Neural progenitor cell (in vitro differentiated cells): ENCODE data around the gene EEF1A1. TPM values are rescaled to one million over a fixed set of nuclear protein-coding genes. Genes with fewer than 3 reads are reported as not detected.
"Not testable (repeated sequence)": the region's sequence is repeated elsewhere in the genome, so short reads cannot be mapped to it uniquely, and the experiment has no call there.

ENCODE experiments used
- DNase-seq: peaks from one replicate; pipeline ENCODE4 v3.0.0-alpha.2; 2016; ENCODE audit warnings: low spot score
- H2AFZ ChIP-seq: fragments of 200-600 bp; sonication (generic); replicated peaks from 2 replicates; pipeline ENCODE4 v1.6.1; 2016; ENCODE audit warnings: antibody characterized with exemption
- H3F3A ChIP-seq: fragments of 200-600 bp; sonication (generic); 2 replicates; pipeline ENCODE4 v1.6.1; 2016; ENCODE audit warnings: antibody characterized with exemption, low read depth
- H3K27ac ChIP-seq: fragments of 200-600 bp; sonication (generic); 2 replicates; pipeline ENCODE4 v1.5.1; 2016; ENCODE audit warnings: mild to moderate bottlenecking
- H3K27me3 ChIP-seq: fragments of 200-600 bp; sonication (generic); 2 replicates; pipeline ENCODE4 v1.6.1; 2016; ENCODE audit warnings: mild to moderate bottlenecking, moderate library complexity
- H3K36me3 ChIP-seq: fragments of 200-600 bp; sonication (generic); 2 replicates; pipeline ENCODE4 v1.5.1; 2016
- H3K4me1 ChIP-seq: fragments of 200-600 bp; sonication (generic); 2 replicates; pipeline ENCODE4 v1.6.1; 2016; ENCODE audit warnings: mixed run types
- H3K4me2 ChIP-seq: fragments of 200-600 bp; sonication (generic); 2 replicates; pipeline ENCODE4 v1.6.1; 2016
- H3K4me3 ChIP-seq: fragments of 200-600 bp; sonication (generic); 2 replicates; pipeline ENCODE4 v1.5.1; 2016
- H3K79me2 ChIP-seq: fragments of 200-600 bp; sonication (generic); 2 replicates; pipeline ENCODE4 v1.6.1; 2016; ENCODE audit warnings: low read depth
- H3K9ac ChIP-seq: fragments of 200-600 bp; sonication (generic); 2 replicates; pipeline ENCODE4 v1.6.1; 2016
- H3K9me3 ChIP-seq: fragments of 200-600 bp; sonication (generic); 2 replicates; pipeline ENCODE4 v1.5.1; 2016; ENCODE audit warnings: low read depth
- H4K20me1 ChIP-seq: fragments of 200-600 bp; sonication (generic); 2 replicates; pipeline ENCODE4 v1.6.1; 2016; ENCODE audit warnings: low read depth
- H3K27ac Mint-ChIP-seq: 3 replicates; pipeline ENCODE4 v1.8.0; 2021; ENCODE audit warnings: mixed read lengths
- H3K27me3 Mint-ChIP-seq: 2 replicates; pipeline ENCODE4 v1.8.0; 2022; ENCODE audit warnings: low read depth, mild to moderate bottlenecking, inconsistent platforms, moderate library complexity, mixed read lengths; ENCODE audit not compliant: insufficient read depth
- H3K36me3 Mint-ChIP-seq: 3 replicates; pipeline ENCODE4 v1.8.0; 2021; ENCODE audit warnings: mixed read lengths
- H3K4me1 Mint-ChIP-seq: 3 replicates; pipeline ENCODE4 v1.8.0; 2021; ENCODE audit warnings: mixed read lengths
- H3K4me3 Mint-ChIP-seq: 3 replicates; pipeline ENCODE4 v1.8.0; 2021; ENCODE audit warnings: mild to moderate bottlenecking, moderate library complexity, mixed read lengths
- H3K9me3 Mint-ChIP-seq: 3 replicates; pipeline ENCODE4 v1.8.0; 2020; ENCODE audit warnings: mixed read lengths
- CTCF ChIP-seq: fragments of 200-600 bp; sonication (generic); IDR thresholded peaks from 2 replicates; pipeline ENCODE4 v1.5.1; 2017; ENCODE audit warnings: antibody characterized with exemption, mild to moderate bottlenecking
- EZH2 ChIP-seq: fragments of 200-600 bp; sonication (generic); IDR thresholded peaks from 2 replicates; pipeline ENCODE4 v1.6.1; 2017; ENCODE audit warnings: antibody characterized with exemption, mild to moderate bottlenecking, moderate library complexity
- EZH2phosphoT487 ChIP-seq: fragments of 200-600 bp; sonication (generic); IDR thresholded peaks from 2 replicates; pipeline ENCODE4 v1.6.1; 2017; ENCODE audit warnings: antibody characterized with exemption
- total RNA-seq: library from RNA; depleted of rRNA; stranded (reverse); fragments of >200 nt; gene quantifications from 2 replicates; pipeline ENCODE4 v1.2.3, GENCODE V29; 2015; ENCODE audit warnings: low replicate concordance

The EEF1A1 gene
- total RNA-seq, 1 donor from 2014 or later = 19,891 TPM

- H3K4me1 Mint-ChIP-seq = peaks cover 9% of the 10 kb centered on the region
- DNase-seq = no peak
- Histone ChIP-seq H3K79me2 (no peaks in the 10 kb centered on the region), H3K9me3 (no peaks in the 10 kb centered on the region), H3K9ac (no peak overlapping the region), H2AFZ (no peak overlapping the region), H3K4me2 (no peak overlapping the region), H3K36me3 (no peaks in the 10 kb centered on the region), H3F3A (no peaks in the 10 kb centered on the region), H3K4me1 (peaks cover 6% of the 10 kb centered on the region), H3K27ac (no peak overlapping the region), H4K20me1 (no peaks in the 10 kb centered on the region), H3K27me3 (no peaks in the 10 kb centered on the region), H3K4me3 (no peak overlapping the region)
- H3K4me3 Mint-ChIP-seq = no peak overlapping the region
- H3K27me3 Mint-ChIP-seq = peaks cover 4% of the 10 kb centered on the region
- peak overlapping the region; percentile 14 for H3K27ac Mint-ChIP-seq
- no peak for TF ChIP-seq CTCF
- TF ChIP-seq EZH2phosphoT487 = no peak
- TF ChIP-seq EZH2 = no peak
- no peaks in the 10 kb centered on the region for H3K9me3 Mint-ChIP-seq
- no peaks in the 10 kb centered on the region for H3K36me3 Mint-ChIP-seq
These were observed 26.2 kb upstream of the EEF1A1 start for GRCh38 chr6:73547036-73547435.

DNA sequence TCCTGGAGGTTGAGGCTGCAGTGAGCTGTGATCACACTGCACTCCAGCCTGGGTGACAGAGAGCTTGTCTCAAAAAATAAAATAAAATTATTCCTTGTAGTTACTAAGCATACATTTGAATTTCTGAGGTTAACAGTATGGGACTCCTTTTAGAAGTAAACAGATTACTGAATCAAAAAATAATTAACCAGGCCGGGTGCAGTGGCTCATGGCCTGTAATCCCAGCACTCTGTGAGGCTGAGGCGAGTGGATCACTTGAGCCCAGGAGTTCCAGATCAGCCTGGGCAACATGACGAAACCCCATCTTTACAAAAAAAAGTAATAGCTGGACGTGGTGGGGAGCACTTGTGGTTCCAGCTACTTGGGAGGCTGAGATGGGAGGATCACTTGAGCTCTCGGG is 22.1 kb upstream of the EEF1A1 start:
- no peaks in the 10 kb centered on the region for H3K27me3 ChIP-seq
- Mint-ChIP-seq H3K27me3 (peaks cover 6% of the 10 kb centered on the region), H3K4me1 (no peaks in the 10 kb centered on the region), H3K9me3 (peaks cover 2% of the 10 kb centered on the region), H3K27ac (no peak overlapping the region), H3K4me3 (no peak overlapping the region), H3K36me3 (no peaks in the 10 kb centered on the region)
- no peak for DNase-seq
- H3K4me1 ChIP-seq = no peaks in the 10 kb centered on the region
- H3K27ac ChIP-seq = no peak overlapping the region
- H4K20me1 ChIP-seq = no peaks in the 10 kb centered on the region
- no peaks in the 10 kb centered on the region for H3K79me2 ChIP-seq
- H3F3A ChIP-seq = no peaks in the 10 kb centered on the region
- H3K36me3 ChIP-seq = no peaks in the 10 kb centered on the region
- H3K4me3 ChIP-seq = no peak overlapping the region
- H3K9me3 ChIP-seq = no peaks in the 10 kb centered on the region
- H2AFZ ChIP-seq = no peak overlapping the region
- no peak overlapping the region for H3K9ac ChIP-seq
- TF ChIP-seq EZH2phosphoT487 (no peak), CTCF (no peak), EZH2 (no peak)
- no peak overlapping the region for H3K4me2 ChIP-seq

- not testable (repeated sequence) for H3K4me1 Mint-ChIP-seq, H3K9me3 ChIP-seq, H3K79me2 ChIP-seq, H3K4me1 ChIP-seq, H3K27me3 ChIP-seq, H3K4me3 Mint-ChIP-seq, H3K4me3 ChIP-seq, H3F3A ChIP-seq, H3K36me3 Mint-ChIP-seq, H3K27ac Mint-ChIP-seq, H3K9me3 Mint-ChIP-seq, H3K27ac ChIP-seq, H3K36me3 ChIP-seq, H3K9ac ChIP-seq, DNase-seq, H4K20me1 ChIP-seq, H3K4me2 ChIP-seq, H2AFZ ChIP-seq, H3K27me3 Mint-ChIP-seq
These were observed 21.6 kb upstream of the EEF1A1 start for GRCh38 chr6:73542481-73542880.

- H3F3A ChIP-seq = no peaks in the 10 kb centered on the region
- no peaks in the 10 kb centered on the region for H3K79me2 ChIP-seq
- DNase-seq = no peak
- H3K4me3 ChIP-seq = no peak overlapping the region
- H3K9me3 ChIP-seq = no peaks in the 10 kb centered on the region
- Mint-ChIP-seq H3K4me3 (no peak overlapping the region), H3K36me3 (no peaks in the 10 kb centered on the region), H3K27me3 (peaks cover 5% of the 10 kb centered on the region), H3K4me1 (no peaks in the 10 kb centered on the region), H3K27ac (no peak overlapping the region), H3K9me3 (peaks cover 2% of the 10 kb centered on the region)
- no peak overlapping the region for H2AFZ ChIP-seq
- TF ChIP-seq CTCF (no peak), EZH2phosphoT487 (no peak), EZH2 (no peak)
- H3K9ac ChIP-seq = no peak overlapping the region
- H3K4me1 ChIP-seq = no peaks in the 10 kb centered on the region
- H3K27me3 ChIP-seq = no peaks in the 10 kb centered on the region
- no peak overlapping the region for H3K27ac ChIP-seq
- H4K20me1 ChIP-seq = no peaks in the 10 kb centered on the region
- H3K36me3 ChIP-seq = no peaks in the 10 kb centered on the region
- H3K4me2 ChIP-seq = no peak overlapping the region
These were observed 17.4 kb upstream of the EEF1A1 start for GRCh38 chr6:73538116-73538779.
